ACC112 (cell line): ENCODE data around the gene PEX3.

Experiments
- H2AFZ ChIP-seq: fragments of 200-600 bp; sonication (generic); one replicate; pipeline ENCODE4 v1.6.0; 2017; ENCODE audit warnings: antibody characterized with exemption, low read length; ENCODE audit not compliant: unreplicated experiment
- H3K27ac ChIP-seq: fragments of 200-600 bp; sonication (generic); 2 replicates; pipeline ENCODE4 v1.5.1; 2014; ENCODE audit warnings: low read depth, mild to moderate bottlenecking, antibody characterized with exemption, low read length, moderate library complexity
- H3K27me3 ChIP-seq: fragments of 200-600 bp; sonication (generic); 2 replicates; pipeline ENCODE4 v1.6.1; 2014; ENCODE audit warnings: mild to moderate bottlenecking, antibody characterized with exemption, low read length, moderate library complexity, mixed read lengths; ENCODE audit not compliant: insufficient read depth
- H3K36me3 ChIP-seq: fragments of 200-600 bp; sonication (generic); 2 replicates; pipeline ENCODE4 v1.6.1; 2016; ENCODE audit warnings: mild to moderate bottlenecking, antibody characterized with exemption, low read length, moderate library complexity, mixed read lengths; ENCODE audit not compliant: insufficient read depth
- H3K4me1 ChIP-seq: fragments of 200-600 bp; sonication (generic); one replicate; pipeline ENCODE4 v1.6.1; 2016; ENCODE audit warnings: low read length, mixed read lengths; ENCODE audit not compliant: insufficient read depth, unreplicated experiment, control insufficient read depth
- H3K4me3 ChIP-seq: fragments of 200-600 bp; sonication (generic); 2 replicates; pipeline ENCODE4 v1.5.1; 2014; ENCODE audit warnings: mild to moderate bottlenecking, low read depth, low read length
- H3K79me2 ChIP-seq: fragments of 200-600 bp; sonication (generic); one replicate; pipeline ENCODE4 v1.6.0; 2016; ENCODE audit warnings: low read length; ENCODE audit not compliant: control insufficient read depth, unreplicated experiment, insufficient read depth

Gene PEX3

GRCh38 chr6:143414769-143415168, 35.8 kb upstream of the PEX3 start:
- Histone ChIP-seq H3K27ac (no peak overlapping the region), H3K36me3 (no peaks in the 10 kb centered on the region), H3K4me3 (no peak overlapping the region), H2AFZ (no peak overlapping the region), H3K27me3 (no peaks in the 10 kb centered on the region), H3K4me1 (peaks cover 12% of the 10 kb centered on the region), H3K79me2 (no peaks in the 10 kb centered on the region)

- Histone ChIP-seq H3K79me2 (no peaks in the 10 kb centered on the region), H3K4me3 (no peak overlapping the region), H3K36me3 (no peaks in the 10 kb centered on the region), H3K27me3 (no peaks in the 10 kb centered on the region), H3K4me1 (no peaks in the 10 kb centered on the region), H3K27ac (no peak overlapping the region), H2AFZ (no peak overlapping the region)
These were observed 31.1 kb upstream of the PEX3 start for GRCh38 chr6:143419526-143419925.

- no peaks in the 10 kb centered on the region for H3K27me3 ChIP-seq
These were observed 24.6 kb upstream of the PEX3 start for GRCh38 chr6:143426026-143426425.

GRCh38 chr6:143427109-143427817, 23.3 kb upstream of the PEX3 start:
- Histone ChIP-seq H3K4me1 (no peaks in the 10 kb centered on the region), H3K4me3 (no peak overlapping the region), H3K36me3 (no peaks in the 10 kb centered on the region), H3K27ac (no peak overlapping the region), H3K27me3 (no peaks in the 10 kb centered on the region), H2AFZ (no peak overlapping the region), H3K79me2 (no peaks in the 10 kb centered on the region)

More at GRCh38 chr6:143426026-143426425, 24.6 kb upstream of the PEX3 start:
- Histone ChIP-seq H3K27ac (no peak overlapping the region), H2AFZ (no peak overlapping the region), H3K4me1 (no peaks in the 10 kb centered on the region), H3K4me3 (no peak overlapping the region), H3K36me3 (no peaks in the 10 kb centered on the region), H3K79me2 (no peaks in the 10 kb centered on the region)

- H3K79me2 ChIP-seq = no peaks in the 10 kb centered on the region
- no peak overlapping the region for H3K27ac ChIP-seq
- H3K36me3 ChIP-seq = no peaks in the 10 kb centered on the region
- H3K4me1 ChIP-seq = no peaks in the 10 kb centered on the region
- H3K27me3 ChIP-seq = no peaks in the 10 kb centered on the region
- H2AFZ ChIP-seq = no peak overlapping the region
- no peak overlapping the region for H3K4me3 ChIP-seq
These were observed 20.6 kb upstream of the PEX3 start for GRCh38 chr6:143429970-143430369.

- Histone ChIP-seq H3K36me3 (no peaks in the 10 kb centered on the region), H3K4me1 (no peaks in the 10 kb centered on the region), H3K27ac (no peak overlapping the region)
These were observed 19.4 kb upstream of the PEX3 start for GRCh38 chr6:143431226-143431625.

GRCh38 chr6:143432588-143432987, 18.0 kb upstream of the PEX3 start:
- Histone ChIP-seq H2AFZ (no peak overlapping the region), H3K36me3 (no peaks in the 10 kb centered on the region), H3K4me3 (no peak overlapping the region), H3K27ac (no peak overlapping the region), H3K4me1 (no peaks in the 10 kb centered on the region), H3K27me3 (no peaks in the 10 kb centered on the region), H3K79me2 (no peaks in the 10 kb centered on the region)

More at GRCh38 chr6:143431226-143431625, 19.4 kb upstream of the PEX3 start:
- H3K79me2 ChIP-seq = no peaks in the 10 kb centered on the region
- H2AFZ ChIP-seq = no peak overlapping the region
- H3K4me3 ChIP-seq = no peak overlapping the region
- H3K27me3 ChIP-seq = no peaks in the 10 kb centered on the region

- Histone ChIP-seq H3K4me1 (peaks cover 5% of the 10 kb centered on the region), H3K27me3 (no peaks in the 10 kb centered on the region), H3K79me2 (peaks cover 6% of the 10 kb centered on the region), H3K4me3 (no peak overlapping the region), H2AFZ (no peak overlapping the region), H3K36me3 (0 out of 2 replicates have a peak, but pooled peaks cover 16% of the 10 kb centered on the region), H3K27ac (peak overlapping the region; percentile 16; the same call in 1 of the 2 replicates)
These were observed 9.6 kb upstream of the PEX3 start for GRCh38 chr6:143441010-143441409.

- Histone ChIP-seq H3K4me1 (peaks cover 5% of the 10 kb centered on the region), H3K27me3 (no peaks in the 10 kb centered on the region), H2AFZ (no peak overlapping the region), H3K4me3 (no peak overlapping the region), H3K79me2 (peaks cover 10% of the 10 kb centered on the region), H3K36me3 (0 out of 2 replicates have a peak, but pooled peaks cover 16% of the 10 kb centered on the region), H3K27ac (peak overlapping the region; percentile 16; the same call in 1 of the 2 replicates)
These were observed 8.7 kb upstream of the PEX3 start for GRCh38 chr6:143441680-143442545.

GRCh38 chr6:143443096-143443495, 7.5 kb upstream of the PEX3 start:
- H2AFZ ChIP-seq = no peak overlapping the region
- H3K36me3 ChIP-seq = 0 out of 2 replicates have a peak, but pooled peaks cover 16% of the 10 kb centered on the region
- no peaks in the 10 kb centered on the region for H3K27me3 ChIP-seq
- H3K27ac ChIP-seq = no peak overlapping the region
- H3K79me2 ChIP-seq = peaks cover 11% of the 10 kb centered on the region
- H3K4me3 ChIP-seq = no peak overlapping the region
- peaks cover 5% of the 10 kb centered on the region for H3K4me1 ChIP-seq
